Inflammatory macrophage treated with lipopolysaccharide for 4 hours (primary cell): ENCODE results near the gene ATP11A.

Experiments used
- DNase-seq: peaks from one replicate; pipeline ENCODE4 v3.0.0-alpha.2; 2020

ATP11A gene

DNA sequence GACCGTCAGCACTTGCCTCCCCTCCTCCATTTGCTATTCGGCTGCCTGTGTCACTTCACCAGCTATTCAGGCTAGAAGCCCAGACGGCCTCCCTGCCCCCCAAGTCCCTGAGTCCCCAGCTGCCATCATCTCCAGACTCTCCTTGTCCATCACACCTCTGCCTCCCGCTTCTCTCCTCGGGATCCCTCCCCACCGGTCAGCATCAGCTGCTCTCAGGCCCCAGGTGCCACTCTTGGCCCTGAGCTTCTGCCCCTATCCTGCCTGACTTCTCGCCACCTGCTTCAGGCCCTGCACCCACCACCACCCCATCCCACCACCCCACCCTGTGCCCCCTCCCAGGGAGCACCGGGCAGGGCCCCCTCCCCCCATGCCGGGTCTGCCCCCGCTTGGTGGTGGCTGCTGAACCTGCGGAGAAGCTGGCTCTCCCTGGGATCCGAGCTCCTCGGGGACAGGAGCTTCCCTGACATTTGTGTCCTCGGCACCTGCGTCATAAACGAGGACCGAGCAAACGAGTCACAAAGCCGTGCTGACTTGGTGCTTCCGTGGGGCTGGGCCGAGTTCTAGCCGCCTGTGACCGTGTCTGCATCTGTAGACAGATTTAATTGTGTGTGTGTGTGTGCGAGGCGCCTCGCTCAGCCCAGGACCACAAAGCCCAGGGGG is 208.9 kb downstream of the ATP11A start:
- DNase-seq: no peak

GRCh38 chr13:112899281-112900225 is 209.7 kb downstream of the ATP11A start:
- no peak for DNase-seq

- DNase-seq: no peak
These were observed 210.4 kb downstream of the ATP11A start for GRCh38 chr13:112900226-112900600.

GRCh38 chr13:112900691-112901091 is 210.9 kb downstream of the ATP11A start:
- DNase-seq: no peak

DNA sequence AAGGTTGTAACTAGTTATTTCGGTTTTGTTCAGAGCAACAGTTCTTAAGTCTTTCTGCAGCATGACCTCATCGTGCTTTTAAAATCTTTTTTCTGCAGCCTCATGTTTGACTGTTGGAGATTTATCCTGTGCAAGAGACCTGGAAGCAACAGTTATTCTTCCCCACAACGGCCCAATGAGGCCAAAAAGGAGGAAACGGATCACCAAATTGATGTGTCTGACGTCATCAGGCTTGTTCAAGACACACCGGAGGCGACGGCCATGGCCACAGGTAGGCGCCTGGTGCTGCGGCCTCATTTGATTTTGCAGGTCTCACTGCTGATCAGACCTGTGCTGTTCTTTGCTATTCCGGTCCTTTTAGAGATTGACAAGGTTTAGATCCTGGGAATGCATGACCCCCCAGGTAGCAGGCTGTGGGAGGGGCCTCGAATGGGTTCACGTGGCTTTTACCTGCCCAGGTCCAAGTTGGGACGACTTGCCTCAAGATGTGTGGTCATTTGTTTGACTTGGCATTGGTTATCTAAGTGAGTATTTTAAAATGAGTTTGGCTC is 212.3 kb downstream of the ATP11A start:
- DNase-seq: no peak

DNA sequence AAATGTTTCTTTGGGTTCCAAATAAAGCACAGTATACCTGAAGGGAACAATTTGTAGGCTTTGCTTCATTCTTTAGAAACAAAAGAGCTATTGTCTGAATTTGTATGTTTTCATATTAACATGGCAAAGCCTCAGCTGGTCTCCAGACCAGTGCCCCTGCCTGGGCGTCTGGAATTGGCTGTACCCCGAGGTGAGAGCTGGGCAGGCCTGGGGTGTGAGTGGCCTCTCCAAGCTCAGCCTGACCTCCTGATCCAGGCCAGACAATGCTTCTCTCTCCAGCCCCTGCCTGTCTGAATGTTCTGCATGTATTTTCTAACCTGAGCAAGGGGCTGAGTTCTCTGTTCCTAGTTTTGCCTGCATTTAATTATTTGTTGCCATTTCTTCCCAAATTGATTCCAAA is 212.8 kb downstream of the ATP11A start:
- no peak for DNase-seq

- DNase-seq: no peak
These were observed 213.3 kb downstream of the ATP11A start for GRCh38 chr13:112903071-112903577.

GRCh38 chr13:112903606-112904195 is 213.9 kb downstream of the ATP11A start:
- no peak for DNase-seq

DNA sequence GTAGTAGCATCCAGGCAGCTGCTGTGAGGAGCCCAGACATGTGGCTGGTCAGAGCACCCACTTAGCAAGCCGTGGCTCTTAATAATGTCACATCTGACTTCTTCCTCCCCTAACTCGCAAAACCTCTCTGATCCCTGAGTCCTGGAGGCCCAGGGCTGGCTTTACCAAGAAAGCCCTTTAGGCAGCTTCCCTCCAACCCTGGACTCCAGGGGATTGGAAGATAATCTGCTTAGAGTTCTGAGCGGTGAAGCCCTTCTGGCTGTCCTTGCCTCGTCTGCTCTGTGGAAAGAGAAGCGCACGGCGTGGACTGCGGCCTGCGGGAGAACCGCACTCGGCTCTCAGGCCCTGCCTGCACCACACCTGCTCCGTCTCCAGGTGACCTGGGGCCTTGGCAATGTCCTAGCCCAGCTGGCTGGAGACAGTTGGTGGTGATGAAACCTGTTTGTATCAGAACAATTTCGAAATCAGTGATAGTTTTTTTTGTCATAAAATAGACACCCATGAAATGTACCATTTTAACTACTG is 214.7 kb downstream of the ATP11A start:
- no peak for DNase-seq

DNA sequence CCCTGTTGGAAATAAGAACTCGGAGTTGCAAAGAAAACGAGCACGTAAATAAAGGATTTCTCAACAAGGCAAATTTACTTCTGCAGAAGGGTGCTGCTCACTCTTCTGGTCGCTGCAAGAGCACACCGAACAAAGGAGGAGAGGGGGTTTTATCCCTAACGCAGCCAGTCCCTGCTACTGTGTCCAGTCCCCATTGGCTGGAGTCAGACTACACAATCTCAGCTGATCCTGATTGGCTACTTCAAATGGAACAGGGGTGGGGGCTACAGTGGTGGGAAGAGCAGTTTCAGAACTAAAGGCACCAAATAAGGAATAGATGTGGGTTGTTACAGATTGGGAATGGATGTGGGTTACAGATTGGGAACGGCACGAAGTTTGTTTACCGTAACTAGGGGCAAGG is 215.2 kb downstream of the ATP11A start:
- DNase-seq: no peak

DNA sequence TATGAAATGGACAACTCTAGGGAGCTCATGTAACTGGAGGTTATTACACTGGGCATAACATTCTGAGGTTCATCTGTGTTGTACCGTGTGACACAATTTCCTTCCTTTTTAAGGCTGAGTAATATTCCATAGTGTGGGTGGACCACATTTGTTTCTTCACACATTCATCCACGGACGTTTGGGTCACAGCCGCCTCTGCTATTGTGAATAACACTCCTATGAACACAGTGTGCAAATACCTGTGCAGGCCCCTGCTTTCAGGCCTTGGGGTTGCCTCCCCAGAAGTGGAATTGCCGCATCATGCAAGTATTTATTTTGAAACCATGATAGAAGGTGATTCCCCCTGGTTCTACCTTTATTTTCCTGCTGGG is 215.8 kb downstream of the ATP11A start:
- peak; percentile 28 for DNase-seq

DNA sequence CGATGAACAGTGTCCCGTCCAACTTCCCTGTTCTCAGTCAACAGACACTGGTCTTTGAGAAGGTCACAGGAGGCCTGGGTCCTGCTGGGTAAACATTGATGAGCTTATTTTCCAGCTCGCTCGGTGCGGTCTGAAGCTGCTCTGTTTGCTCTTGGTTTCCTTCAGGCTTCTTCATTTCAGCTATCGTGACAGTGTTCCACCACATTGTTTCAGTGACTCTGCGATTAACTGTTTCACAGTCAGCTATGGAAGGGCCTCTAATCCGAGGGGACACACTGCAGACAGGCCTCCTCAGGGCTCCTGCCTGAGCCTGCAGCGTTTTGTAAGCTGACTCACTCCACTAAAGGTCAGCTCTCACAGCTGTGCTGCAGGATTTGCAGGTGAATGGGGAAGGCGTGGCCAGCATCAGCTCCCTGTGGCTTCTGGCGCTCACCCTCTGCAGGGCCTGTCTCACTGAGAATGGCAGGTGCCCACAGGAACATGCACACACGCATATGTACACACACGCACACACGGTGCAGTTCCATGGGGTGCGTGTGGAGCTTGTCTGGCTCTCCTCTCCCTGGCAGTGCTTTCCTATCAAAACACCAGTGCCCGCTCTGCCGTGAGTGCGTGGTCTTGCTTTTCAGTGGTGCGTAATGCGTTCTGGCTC is 216.3 kb downstream of the ATP11A start:
- DNase-seq: no peak

- DNase-seq: no peak
These were observed 217.4 kb downstream of the ATP11A start for GRCh38 chr13:112907286-112907685.

GRCh38 chr13:112907871-112908331 is 218.1 kb downstream of the ATP11A start:
- DNase-seq: no peak

DNA sequence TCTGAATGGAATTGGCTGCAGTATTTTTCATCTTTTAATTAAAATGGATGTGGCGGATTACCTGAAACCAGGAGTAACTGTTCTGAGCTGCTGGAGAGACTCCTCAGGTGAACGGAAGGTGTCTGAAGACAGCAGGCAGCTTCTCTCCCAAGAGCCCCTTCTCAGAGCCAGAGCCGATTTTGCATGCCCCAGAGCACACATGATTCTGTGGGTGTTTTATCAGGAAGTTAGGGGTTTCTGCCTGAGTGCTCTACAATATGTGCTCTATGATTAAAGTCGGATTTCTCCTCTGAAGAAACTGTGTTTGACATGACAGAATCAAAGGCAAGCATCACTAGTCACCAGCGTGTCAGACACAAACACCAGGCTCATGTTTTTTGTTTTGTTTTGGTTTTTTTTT is 218.5 kb downstream of the ATP11A start:
- DNase-seq: no peak

DNA sequence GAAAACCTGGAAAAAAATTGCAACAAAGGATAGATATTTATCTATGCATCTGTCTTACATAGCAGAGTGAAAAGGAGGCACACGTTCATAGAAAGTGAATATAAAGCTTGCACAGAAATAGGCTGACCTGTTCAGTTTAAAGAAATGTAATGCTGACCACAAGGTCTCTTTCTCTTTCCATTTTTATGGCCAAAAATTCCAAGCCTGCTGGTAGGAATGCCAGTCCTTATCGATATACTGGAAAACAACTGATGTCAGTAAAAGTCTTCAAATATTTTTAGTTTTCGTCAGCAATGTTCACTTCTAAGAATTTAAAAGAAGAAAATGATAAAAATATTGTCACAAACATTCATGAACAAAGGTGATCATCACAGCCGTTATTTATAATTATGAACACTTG is 220.2 kb downstream of the ATP11A start:
- no peak for DNase-seq

DNA sequence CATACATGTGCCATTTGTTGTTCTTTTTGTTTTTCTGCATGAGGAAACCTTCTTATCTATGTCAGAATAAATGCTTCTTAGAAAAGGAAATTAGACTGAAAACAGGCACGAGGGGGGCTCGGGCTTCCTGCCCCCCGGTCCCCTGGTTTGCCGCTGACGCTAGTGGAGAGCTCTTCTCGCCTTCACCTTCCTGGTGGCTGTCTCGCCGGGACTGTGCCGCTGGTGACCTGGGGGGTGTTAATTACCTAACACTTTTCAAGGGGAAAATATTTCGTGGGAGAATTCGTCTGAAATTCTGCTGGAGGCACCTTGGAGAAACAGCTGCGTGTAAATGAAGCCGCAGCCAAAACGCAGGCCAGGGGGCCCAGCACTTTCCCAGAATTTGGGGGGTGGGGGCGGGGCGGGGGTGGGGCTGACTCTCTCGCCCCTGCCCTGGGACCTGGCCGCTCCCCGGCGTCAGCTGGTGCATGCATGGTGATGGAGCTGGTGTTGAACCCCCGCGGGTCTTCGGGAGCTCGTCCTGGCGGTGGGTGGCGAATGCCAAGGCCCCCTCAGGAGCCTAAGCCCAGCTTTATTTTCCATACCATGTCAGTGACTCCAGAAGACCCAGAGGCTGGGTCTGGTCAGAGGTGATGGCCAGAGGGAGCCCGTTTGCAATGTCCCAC is 220.9 kb downstream of the ATP11A start:
- DNase-seq: no peak

GRCh38 chr13:112911285-112911701 is 221.5 kb downstream of the ATP11A start:
- no peak for DNase-seq

DNA sequence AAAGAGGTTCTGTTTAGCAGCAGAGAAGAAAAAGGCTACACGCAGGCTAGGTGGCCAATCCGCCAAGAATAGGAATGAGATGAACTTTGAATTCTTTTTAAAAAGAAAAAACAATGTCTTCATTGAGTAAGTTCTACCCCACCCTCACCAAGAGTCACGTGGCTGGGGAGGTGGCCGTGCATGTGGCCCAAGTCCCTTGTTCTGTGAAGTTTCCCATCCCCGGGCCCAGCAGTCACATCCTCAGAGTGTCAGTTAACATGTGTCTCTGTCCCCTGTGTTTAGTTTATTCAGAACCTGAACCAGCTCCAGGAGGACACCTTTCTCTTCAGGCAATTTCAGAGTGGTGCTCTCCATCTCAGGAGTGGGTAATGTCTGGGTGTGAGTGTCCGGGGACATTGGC is 222.0 kb downstream of the ATP11A start:
- no peak for DNase-seq

GRCh38 chr13:112912726-112913440 is 223.0 kb downstream of the ATP11A start:
- no peak for DNase-seq

GRCh38 chr13:112916296-112916695 is 226.5 kb downstream of the ATP11A start:
- no peak for DNase-seq
